Measurements from ENCODE around the gene ZDHHC13. TPM values are rescaled to one million over a fixed set of nuclear protein-coding genes. Genes with fewer than 3 reads are reported as not detected.

Gene ZDHHC13, protein sequence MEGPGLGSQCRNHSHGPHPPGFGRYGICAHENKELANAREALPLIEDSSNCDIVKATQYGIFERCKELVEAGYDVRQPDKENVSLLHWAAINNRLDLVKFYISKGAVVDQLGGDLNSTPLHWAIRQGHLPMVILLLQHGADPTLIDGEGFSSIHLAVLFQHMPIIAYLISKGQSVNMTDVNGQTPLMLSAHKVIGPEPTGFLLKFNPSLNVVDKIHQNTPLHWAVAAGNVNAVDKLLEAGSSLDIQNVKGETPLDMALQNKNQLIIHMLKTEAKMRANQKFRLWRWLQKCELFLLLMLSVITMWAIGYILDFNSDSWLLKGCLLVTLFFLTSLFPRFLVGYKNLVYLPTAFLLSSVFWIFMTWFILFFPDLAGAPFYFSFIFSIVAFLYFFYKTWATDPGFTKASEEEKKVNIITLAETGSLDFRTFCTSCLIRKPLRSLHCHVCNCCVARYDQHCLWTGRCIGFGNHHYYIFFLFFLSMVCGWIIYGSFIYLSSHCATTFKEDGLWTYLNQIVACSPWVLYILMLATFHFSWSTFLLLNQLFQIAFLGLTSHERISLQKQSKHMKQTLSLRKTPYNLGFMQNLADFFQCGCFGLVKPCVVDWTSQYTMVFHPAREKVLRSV
- polyA plus RNA-seq (65.8 and 70.0 TPM in 2 replicates), polyA minus RNA-seq (62.7 and 63.1 TPM in 2 replicates)

DNA sequence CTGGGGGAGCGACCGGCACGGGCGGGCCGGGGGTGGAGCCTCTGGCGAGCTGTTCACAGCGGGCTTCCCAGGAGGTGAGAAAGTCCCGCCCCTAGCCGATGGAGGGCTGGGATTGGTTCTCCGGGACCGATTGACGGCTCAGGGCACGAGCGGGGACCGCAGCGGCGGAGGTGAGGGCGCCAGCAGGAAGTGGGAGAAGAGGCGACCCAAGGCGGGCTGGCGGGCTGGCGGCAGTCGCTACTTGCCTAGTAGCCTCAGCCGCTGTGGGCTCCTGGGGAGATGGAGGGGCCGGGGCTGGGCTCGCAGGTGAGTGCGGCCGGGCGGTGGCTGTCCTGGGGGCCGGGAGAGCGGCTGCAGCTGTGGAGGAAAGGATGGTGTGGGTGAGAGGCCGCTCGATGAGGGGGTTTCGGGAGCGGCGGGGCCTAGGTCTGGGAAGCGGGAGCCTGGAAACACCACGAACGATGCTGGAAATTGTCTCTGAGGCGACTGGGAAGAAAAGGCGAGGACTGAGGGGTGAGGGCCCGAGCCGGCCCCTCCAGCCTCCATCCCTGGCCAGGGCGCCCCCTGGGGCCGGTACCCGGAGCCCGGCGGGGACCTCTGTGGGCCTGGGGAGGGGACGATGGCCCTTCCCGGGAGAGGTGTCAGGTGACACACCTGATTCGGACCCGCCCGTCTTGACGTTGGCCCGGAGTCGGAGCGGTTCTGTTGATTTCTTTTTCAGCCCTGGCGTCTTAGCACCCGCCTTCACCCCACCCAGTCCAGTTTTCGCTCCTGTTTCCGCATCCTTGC lies at the start of gene ZDHHC13:
ZDHHC13 (plus strand) TSS at position 198 of the 789 bp plus-strand sequence; CDS start at position 280, 82 bp downstream.
- Histone ChIP-seq H3K27ac (ENCODE audit: low read length) (peak within 1 kb of the TSS; percentile 57), H3K79me2 (replicated peaks; ENCODE audit: insufficient read depth, low read length) (peaks cover 8% of the 10 kb centered on the region), H2AFZ (ENCODE audit: low read depth, low read length) (peak within 1 kb of the TSS; percentile 90), H4K20me1 (ENCODE audit: insufficient read depth) (no peaks in the 10 kb centered on the region), H3K9me3 (ENCODE audit: low read length) (no peaks in the 10 kb centered on the region), H3K36me3 (ENCODE audit: insufficient read depth, low read length) (peaks cover 6% of the 10 kb centered on the region), H3K9me2 (ENCODE audit: insufficient read depth, low read length) (no peaks in the 10 kb centered on the region), H3K9ac (ENCODE audit: low read length) (peak within 1 kb of the TSS; percentile 85), H3F3A (ENCODE audit: insufficient read depth, low read length, poor library complexity, severe bottlenecking) (no peaks in the 10 kb centered on the region), H3K4me2 (ENCODE audit: low read length) (peak within 1 kb of the TSS; percentile 75), H3K4me3 (ENCODE audit: low read length) (peak within 1 kb of the TSS; percentile 80), H3K27me3 (ENCODE audit: insufficient read depth, low read depth, low read length) (no peaks in the 10 kb centered on the region)
- TF ChIP-seq RAD21 (conservative IDR thresholded peaks at IDR 0.05) (peak; percentile 32), SMC3 (conservative IDR thresholded peaks at IDR 0.05; ENCODE audit: poor library complexity) (peak; percentile 31), MXI1 (conservative IDR thresholded peaks at IDR 0.05; ENCODE audit: poor library complexity, severe bottlenecking) (peak; percentile 57), POLR2AphosphoS5 (IDR thresholded peaks at IDR 0.05) (peak; percentile 86), EZH2 (IDR thresholded peaks at IDR 0.05; ENCODE audit: borderline replicate concordance, insufficient read depth, low read length, poor library complexity, severe bottlenecking) (no peak), EP300 (conservative IDR thresholded peaks at IDR 0.05; ENCODE audit: poor library complexity, severe bottlenecking) (peak; percentile 18), TAF1 (IDR thresholded peaks at IDR 0.05; ENCODE audit: low read depth) (no peak)
- TF ChIP-seq, protein P1, sequence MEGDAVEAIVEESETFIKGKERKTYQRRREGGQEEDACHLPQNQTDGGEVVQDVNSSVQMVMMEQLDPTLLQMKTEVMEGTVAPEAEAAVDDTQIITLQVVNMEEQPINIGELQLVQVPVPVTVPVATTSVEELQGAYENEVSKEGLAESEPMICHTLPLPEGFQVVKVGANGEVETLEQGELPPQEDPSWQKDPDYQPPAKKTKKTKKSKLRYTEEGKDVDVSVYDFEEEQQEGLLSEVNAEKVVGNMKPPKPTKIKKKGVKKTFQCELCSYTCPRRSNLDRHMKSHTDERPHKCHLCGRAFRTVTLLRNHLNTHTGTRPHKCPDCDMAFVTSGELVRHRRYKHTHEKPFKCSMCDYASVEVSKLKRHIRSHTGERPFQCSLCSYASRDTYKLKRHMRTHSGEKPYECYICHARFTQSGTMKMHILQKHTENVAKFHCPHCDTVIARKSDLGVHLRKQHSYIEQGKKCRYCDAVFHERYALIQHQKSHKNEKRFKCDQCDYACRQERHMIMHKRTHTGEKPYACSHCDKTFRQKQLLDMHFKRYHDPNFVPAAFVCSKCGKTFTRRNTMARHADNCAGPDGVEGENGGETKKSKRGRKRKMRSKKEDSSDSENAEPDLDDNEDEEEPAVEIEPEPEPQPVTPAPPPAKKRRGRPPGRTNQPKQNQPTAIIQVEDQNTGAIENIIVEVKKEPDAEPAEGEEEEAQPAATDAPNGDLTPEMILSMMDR (IDR thresholded peaks at IDR 0.05; ENCODE audit: poor library complexity, severe bottlenecking): peak; percentile 49
- TF ChIP-seq, protein P2, sequence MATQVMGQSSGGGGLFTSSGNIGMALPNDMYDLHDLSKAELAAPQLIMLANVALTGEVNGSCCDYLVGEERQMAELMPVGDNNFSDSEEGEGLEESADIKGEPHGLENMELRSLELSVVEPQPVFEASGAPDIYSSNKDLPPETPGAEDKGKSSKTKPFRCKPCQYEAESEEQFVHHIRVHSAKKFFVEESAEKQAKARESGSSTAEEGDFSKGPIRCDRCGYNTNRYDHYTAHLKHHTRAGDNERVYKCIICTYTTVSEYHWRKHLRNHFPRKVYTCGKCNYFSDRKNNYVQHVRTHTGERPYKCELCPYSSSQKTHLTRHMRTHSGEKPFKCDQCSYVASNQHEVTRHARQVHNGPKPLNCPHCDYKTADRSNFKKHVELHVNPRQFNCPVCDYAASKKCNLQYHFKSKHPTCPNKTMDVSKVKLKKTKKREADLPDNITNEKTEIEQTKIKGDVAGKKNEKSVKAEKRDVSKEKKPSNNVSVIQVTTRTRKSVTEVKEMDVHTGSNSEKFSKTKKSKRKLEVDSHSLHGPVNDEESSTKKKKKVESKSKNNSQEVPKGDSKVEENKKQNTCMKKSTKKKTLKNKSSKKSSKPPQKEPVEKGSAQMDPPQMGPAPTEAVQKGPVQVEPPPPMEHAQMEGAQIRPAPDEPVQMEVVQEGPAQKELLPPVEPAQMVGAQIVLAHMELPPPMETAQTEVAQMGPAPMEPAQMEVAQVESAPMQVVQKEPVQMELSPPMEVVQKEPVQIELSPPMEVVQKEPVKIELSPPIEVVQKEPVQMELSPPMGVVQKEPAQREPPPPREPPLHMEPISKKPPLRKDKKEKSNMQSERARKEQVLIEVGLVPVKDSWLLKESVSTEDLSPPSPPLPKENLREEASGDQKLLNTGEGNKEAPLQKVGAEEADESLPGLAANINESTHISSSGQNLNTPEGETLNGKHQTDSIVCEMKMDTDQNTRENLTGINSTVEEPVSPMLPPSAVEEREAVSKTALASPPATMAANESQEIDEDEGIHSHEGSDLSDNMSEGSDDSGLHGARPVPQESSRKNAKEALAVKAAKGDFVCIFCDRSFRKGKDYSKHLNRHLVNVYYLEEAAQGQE (IDR thresholded peaks at IDR 0.05; ENCODE audit: borderline replicate concordance): no peak

DNA sequence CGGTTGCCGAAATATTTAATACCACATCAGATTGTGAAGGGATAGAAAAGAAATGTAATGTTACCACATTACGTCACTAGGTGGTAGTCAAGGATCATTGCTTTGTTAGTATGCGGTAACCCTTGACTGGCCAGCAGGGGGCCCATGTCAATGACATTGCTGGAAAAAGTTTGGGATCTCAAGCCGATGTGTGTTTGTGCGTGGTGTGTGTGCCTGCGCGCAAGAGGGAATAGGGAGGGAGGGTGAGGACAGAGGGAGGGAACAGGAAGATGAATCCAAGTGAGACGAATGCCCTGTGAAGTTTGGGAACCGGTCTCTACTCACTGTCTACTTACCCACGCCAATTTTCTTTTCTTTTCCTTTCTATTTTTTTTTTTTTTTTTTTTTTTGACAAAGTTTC lies 45.7 kb upstream of the ZDHHC13 start:
- Histone ChIP-seq H4K20me1 (ENCODE audit: insufficient read depth) (no peaks in the 10 kb centered on the region), H3K27me3 (ENCODE audit: insufficient read depth, low read depth, low read length) (no peaks in the 10 kb centered on the region), H3K9me2 (ENCODE audit: insufficient read depth, low read length) (no peaks in the 10 kb centered on the region), H3K79me2 (replicated peaks; ENCODE audit: insufficient read depth, low read length) (no peaks in the 10 kb centered on the region), H3K4me2 (ENCODE audit: low read length) (no peak overlapping the region), H3K36me3 (ENCODE audit: insufficient read depth, low read length) (no peaks in the 10 kb centered on the region), H3F3A (ENCODE audit: insufficient read depth, low read length, poor library complexity, severe bottlenecking) (no peaks in the 10 kb centered on the region), H2AFZ (ENCODE audit: low read depth, low read length) (no peak overlapping the region), H3K4me3 (ENCODE audit: low read length) (no peak overlapping the region), H3K9me3 (ENCODE audit: low read length) (no peaks in the 10 kb centered on the region), H3K27ac (ENCODE audit: low read length) (no peak overlapping the region), H3K9ac (ENCODE audit: low read length) (no peak overlapping the region)
- TF ChIP-seq, protein P1 (IDR thresholded peaks at IDR 0.05; ENCODE audit: poor library complexity, severe bottlenecking): peak; percentile 99
- TF ChIP-seq MXI1 (conservative IDR thresholded peaks at IDR 0.05; ENCODE audit: poor library complexity, severe bottlenecking) (peak; percentile 36), SMC3 (conservative IDR thresholded peaks at IDR 0.05; ENCODE audit: poor library complexity) (peak; percentile 99), EZH2 (IDR thresholded peaks at IDR 0.05; ENCODE audit: borderline replicate concordance, insufficient read depth, low read length, poor library complexity, severe bottlenecking) (no peak), EP300 (conservative IDR thresholded peaks at IDR 0.05; ENCODE audit: poor library complexity, severe bottlenecking) (no peak), RAD21 (conservative IDR thresholded peaks at IDR 0.05) (peak; percentile 99)

All from neural cell (in vitro differentiated cells).